GM06990 (cell line): ENCODE data around the gene PRRT1.

Experiments used
- DNase-seq: peaks from one replicate; pipeline ENCODE4 v3.0.0-alpha.2; 2011; ENCODE audit not compliant: insufficient read length; ENCODE audit errors: extremely low read depth
- H3K27me3 ChIP-seq: replicated peaks from 2 replicates; pipeline ENCODE4 v1.6.0; 2011; ENCODE audit warnings: low read length; ENCODE audit not compliant: control insufficient read depth, insufficient read depth
- H3K36me3 ChIP-seq: 2 replicates; pipeline ENCODE4 v1.5.1; 2011; ENCODE audit warnings: low read length; ENCODE audit not compliant: control insufficient read depth, insufficient read depth
- H3K4me3 ChIP-seq: replicated peaks from 2 replicates; pipeline ENCODE4 v1.5.1; 2011; ENCODE audit warnings: low read depth, mild to moderate bottlenecking, control low read depth, low read length
- TF ChIP-seq, protein P1 (sequence below): IDR thresholded peaks from 2 replicates; pipeline ENCODE4 v1.5.1; 2011; ENCODE audit warnings: low read length, control low read depth, mild to moderate bottlenecking, inconsistent platforms; ENCODE audit not compliant: insufficient read depth, poor library complexity, severe bottlenecking

PRRT1 gene

DNA sequence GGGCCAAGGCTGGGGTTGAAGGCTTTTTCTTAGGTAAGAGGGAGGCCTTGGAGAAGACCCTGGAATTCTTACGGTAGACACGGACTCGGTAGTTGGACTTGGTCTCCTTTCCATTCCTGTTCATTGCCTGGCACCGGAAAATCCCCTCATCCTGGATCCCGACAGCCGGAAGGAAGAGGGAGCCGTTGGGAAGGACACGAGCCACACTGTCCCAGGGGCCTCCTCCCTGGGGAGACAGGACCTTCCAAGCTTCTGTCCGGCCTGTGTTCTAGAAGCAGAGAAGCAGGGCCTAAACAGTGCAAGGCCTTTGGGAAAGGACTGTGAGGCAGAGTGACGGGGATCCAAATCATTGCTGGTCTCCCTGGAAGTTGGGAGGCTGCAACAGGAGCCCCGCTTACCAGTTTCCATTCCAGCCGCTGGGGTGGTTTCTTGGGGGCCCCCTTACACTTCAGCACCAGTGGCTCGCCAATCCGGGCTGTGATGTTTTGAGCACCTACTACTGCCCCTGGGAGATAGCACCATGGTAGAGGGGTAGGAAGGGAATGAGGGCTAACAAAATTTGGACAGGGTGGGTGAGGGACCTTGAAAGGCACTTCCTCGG lies 31.8 kb upstream of the PRRT1 start:
- no peak for DNase-seq
- H3K36me3 ChIP-seq: peaks cover 33% of the 10 kb centered on the region
- no peaks in the 10 kb centered on the region for H3K27me3 ChIP-seq
- TF ChIP-seq, protein P1, sequence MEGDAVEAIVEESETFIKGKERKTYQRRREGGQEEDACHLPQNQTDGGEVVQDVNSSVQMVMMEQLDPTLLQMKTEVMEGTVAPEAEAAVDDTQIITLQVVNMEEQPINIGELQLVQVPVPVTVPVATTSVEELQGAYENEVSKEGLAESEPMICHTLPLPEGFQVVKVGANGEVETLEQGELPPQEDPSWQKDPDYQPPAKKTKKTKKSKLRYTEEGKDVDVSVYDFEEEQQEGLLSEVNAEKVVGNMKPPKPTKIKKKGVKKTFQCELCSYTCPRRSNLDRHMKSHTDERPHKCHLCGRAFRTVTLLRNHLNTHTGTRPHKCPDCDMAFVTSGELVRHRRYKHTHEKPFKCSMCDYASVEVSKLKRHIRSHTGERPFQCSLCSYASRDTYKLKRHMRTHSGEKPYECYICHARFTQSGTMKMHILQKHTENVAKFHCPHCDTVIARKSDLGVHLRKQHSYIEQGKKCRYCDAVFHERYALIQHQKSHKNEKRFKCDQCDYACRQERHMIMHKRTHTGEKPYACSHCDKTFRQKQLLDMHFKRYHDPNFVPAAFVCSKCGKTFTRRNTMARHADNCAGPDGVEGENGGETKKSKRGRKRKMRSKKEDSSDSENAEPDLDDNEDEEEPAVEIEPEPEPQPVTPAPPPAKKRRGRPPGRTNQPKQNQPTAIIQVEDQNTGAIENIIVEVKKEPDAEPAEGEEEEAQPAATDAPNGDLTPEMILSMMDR: no peak
- no peak overlapping the region for H3K4me3 ChIP-seq

DNA sequence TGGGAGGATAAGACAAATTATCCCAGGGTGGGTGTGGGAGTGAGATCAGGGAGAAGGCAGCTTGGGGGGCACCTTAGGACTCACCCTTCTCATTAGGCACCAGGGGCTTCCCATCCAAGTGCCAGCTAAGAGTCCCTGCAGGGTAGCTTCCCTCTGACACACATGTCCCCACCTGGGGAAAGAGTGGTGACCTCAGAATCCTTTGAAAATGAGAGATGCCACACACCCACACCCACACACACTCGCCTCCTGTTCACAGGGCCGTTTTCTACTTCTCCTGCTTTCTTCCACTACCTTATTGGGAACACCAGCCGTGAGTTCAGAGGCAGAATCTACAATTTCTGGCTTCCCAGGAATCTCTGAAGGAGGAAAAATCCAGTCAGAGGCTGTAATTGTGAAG lies 31.3 kb upstream of the PRRT1 start:
- TF ChIP-seq, protein P1: no peak
- H3K36me3 ChIP-seq: peaks cover 33% of the 10 kb centered on the region
- H3K27me3 ChIP-seq: no peaks in the 10 kb centered on the region
- no peak overlapping the region for H3K4me3 ChIP-seq
- DNase-seq: no peak

DNA sequence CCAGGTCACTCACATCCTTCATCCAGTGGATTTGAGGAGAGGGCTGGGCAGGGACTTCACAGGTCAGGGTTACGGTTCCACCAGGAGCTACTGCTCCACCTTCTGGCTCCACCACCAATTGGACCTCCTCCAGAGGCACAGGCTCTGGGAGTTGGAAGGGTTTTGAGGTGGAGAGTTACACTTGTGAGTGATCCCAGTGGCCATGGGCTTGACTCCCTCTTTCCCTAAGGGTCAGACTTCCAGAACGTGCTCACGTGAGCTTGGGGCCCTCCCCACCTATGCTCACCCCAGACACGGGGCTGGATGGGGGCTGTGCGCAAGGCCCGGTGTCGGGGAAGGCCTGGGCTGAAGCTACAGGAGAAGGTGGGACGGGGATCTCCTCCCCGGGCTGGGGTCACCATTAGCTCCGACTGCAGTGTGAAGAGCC lies 30.8 kb upstream of the PRRT1 start:
- Histone ChIP-seq H3K4me3 (no peak overlapping the region), H3K36me3 (peaks cover 33% of the 10 kb centered on the region), H3K27me3 (no peaks in the 10 kb centered on the region)
- DNase-seq: no peak
- TF ChIP-seq, protein P1: no peak

DNA sequence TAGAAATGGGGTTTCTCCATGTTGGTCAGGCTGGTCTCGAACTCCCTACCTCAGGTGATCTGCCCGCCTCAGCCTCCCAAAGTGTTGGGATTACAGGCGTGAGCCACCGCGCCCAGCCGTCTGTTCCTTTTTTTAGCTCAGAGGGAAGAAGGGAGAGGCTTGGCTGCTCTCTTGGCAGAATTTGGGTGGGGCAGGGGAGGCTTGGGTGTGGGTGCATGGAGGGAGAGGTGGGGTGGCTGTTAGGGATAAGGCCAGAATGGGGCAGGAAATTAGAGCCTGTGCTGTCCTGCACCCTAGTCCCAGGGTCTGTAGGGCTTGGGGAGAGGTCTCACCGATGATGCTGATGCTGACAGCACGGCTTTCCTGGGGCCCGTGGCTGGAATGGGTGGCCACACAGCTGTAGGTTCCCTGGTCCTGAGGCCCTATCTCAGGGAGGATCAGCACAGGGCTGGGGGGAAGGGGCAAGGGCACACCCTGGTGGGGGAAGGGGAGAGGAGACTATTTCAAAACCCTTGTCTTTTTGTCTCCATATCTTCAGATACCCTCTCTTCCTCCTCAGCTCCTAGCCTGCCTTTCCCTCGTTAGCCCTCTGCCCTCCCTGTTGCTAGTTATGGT lies 30.3 kb upstream of the PRRT1 start:
- TF ChIP-seq, protein P1: no peak
- H3K27me3 ChIP-seq: no peaks in the 10 kb centered on the region
- DNase-seq: no peak
- peaks cover 29% of the 10 kb centered on the region for H3K36me3 ChIP-seq
- no peak overlapping the region for H3K4me3 ChIP-seq

DNA sequence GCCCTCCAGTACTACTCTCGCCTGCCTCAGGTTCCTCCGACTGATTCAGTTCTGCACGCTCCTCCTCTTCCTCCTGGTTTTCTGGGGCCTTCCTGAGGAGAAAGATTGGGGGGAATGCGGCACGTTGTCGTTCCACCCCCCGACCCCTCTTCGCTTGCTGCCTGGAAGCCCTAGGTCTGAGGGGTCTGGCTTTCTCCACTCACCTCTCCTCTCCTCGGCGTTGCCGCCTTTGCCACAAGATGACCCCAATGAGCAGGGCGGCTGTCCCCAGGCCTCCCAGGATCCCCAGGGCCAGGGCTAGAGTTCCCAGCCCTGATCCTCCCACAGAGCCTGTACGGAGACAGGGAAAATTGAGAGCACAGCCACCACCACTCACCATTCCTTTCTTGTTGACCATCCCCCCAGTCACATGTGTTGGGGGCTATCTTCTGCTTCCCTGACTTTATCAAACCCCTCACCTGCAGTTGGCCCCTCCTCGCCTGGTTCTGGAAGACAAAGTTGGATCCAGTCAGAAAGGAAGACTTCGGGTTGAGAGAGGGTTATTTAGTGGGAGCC lies 29.5 kb upstream of the PRRT1 start:
- no peak for DNase-seq
- Histone ChIP-seq H3K4me3 (no peak overlapping the region), H3K27me3 (no peaks in the 10 kb centered on the region), H3K36me3 (peaks cover 21% of the 10 kb centered on the region)
- TF ChIP-seq, protein P1: no peak
